AG09319 (cell line): Measurements from ENCODE around the gene ENHO.

ENCODE experiments used
- DNase-seq: peaks from one replicate; pipeline ENCODE4 v3.0.0-alpha.2; 2010; ENCODE audit warnings: low read depth; ENCODE audit errors: extremely low read depth
- CTCF ChIP-seq: IDR thresholded peaks from 2 replicates; pipeline ENCODE4 v1.5.1; 2011; ENCODE audit warnings: low read depth, mild to moderate bottlenecking, inconsistent platforms, low read length, moderate library complexity

Gene ENHO

GRCh38 chr9:34522091-34522887 lies 501 bp downstream of the ENHO start:
- no peak for DNase-seq

GRCh38 chr9:34521406-34522045 lies 1.3 kb downstream of the ENHO start:
- TF ChIP-seq CTCF = no peak

More at GRCh38 chr9:34522091-34522887, 501 bp downstream of the ENHO start:
- TF ChIP-seq CTCF = no peak

GRCh38 chr9:34520505-34521385 lies 2.0 kb downstream of the ENHO start:
- TF ChIP-seq CTCF = no peak
- no peak for DNase-seq

More at GRCh38 chr9:34521406-34522045, 1.3 kb downstream of the ENHO start:
- DNase-seq = no peak

- DNase-seq = no peak
- no peak for TF ChIP-seq CTCF
These were observed 2.7 kb downstream of the ENHO start for GRCh38 chr9:34520096-34520495.

- no peak for TF ChIP-seq CTCF
- DNase-seq = no peak
These were observed 3.3 kb downstream of the ENHO start for GRCh38 chr9:34519321-34520020.

- TF ChIP-seq CTCF = no peak
- DNase-seq = no peak
These were observed 3.9 kb downstream of the ENHO start for GRCh38 chr9:34518896-34519295.
